Stimulated activated CD4-positive, alpha-beta T cell treated with anti-CD3 and anti-CD28 coated beads, Interleukin-12 subunit alpha, Interleukin-12 subunit beta, amount 100 ng/mL, for 24 hours (primary cell): ENCODE data around the gene CABLES2.

Experiments used
- DNase-seq, 2 experiments: peaks; one replicate each; pipeline ENCODE4 v3.0.0-alpha.2; 2020; ENCODE audit warnings: low read depth in 2 of 2

CABLES2 gene

GRCh38 chr20:62359491-62360121 lies 47.5 kb downstream of the CABLES2 start:
- no peak for DNase-seq

GRCh38 chr20:62359043-62359490 lies 48.0 kb downstream of the CABLES2 start:
- DNase-seq: no peak

GRCh38 chr20:62358171-62359042 lies 48.7 kb downstream of the CABLES2 start:
- DNase-seq: no peak

- no peak for DNase-seq
These were observed 49.4 kb downstream of the CABLES2 start for GRCh38 chr20:62357681-62358080.

- DNase-seq: no peak
These were observed 49.9 kb downstream of the CABLES2 start for GRCh38 chr20:62357187-62357667.

- no peak for DNase-seq
These were observed 50.4 kb downstream of the CABLES2 start for GRCh38 chr20:62356589-62357186.

- DNase-seq: no peak
These were observed 51.1 kb downstream of the CABLES2 start for GRCh38 chr20:62355878-62356588.

GRCh38 chr20:62355516-62355877 lies 51.6 kb downstream of the CABLES2 start:
- DNase-seq: no peak

GRCh38 chr20:62354811-62355341 lies 52.2 kb downstream of the CABLES2 start:
- DNase-seq: no peak

- DNase-seq: no peak
These were observed 52.9 kb downstream of the CABLES2 start for GRCh38 chr20:62354031-62354808.

GRCh38 chr20:62353289-62354030 lies 53.6 kb downstream of the CABLES2 start:
- DNase-seq: no peak

GRCh38 chr20:62352402-62353288 lies 54.4 kb downstream of the CABLES2 start:
- DNase-seq: no peak

- no peak for DNase-seq
These were observed 55.4 kb downstream of the CABLES2 start for GRCh38 chr20:62351469-62352401.

GRCh38 chr20:62350629-62351422 lies 56.3 kb downstream of the CABLES2 start:
- DNase-seq: no peak

GRCh38 chr20:62350098-62350628 lies 56.9 kb downstream of the CABLES2 start:
- no peak for DNase-seq

GRCh38 chr20:62349556-62350097 lies 57.5 kb downstream of the CABLES2 start:
- DNase-seq: no peak

- DNase-seq: no peak
These were observed 58.5 kb downstream of the CABLES2 start for GRCh38 chr20:62348604-62349003.
